ENCODE measurements around the gene WDR45B.
A peak's percentile ranks its signal among the peaks of the same experiment; 100 is the strongest.

Gene WDR45B

DNA sequence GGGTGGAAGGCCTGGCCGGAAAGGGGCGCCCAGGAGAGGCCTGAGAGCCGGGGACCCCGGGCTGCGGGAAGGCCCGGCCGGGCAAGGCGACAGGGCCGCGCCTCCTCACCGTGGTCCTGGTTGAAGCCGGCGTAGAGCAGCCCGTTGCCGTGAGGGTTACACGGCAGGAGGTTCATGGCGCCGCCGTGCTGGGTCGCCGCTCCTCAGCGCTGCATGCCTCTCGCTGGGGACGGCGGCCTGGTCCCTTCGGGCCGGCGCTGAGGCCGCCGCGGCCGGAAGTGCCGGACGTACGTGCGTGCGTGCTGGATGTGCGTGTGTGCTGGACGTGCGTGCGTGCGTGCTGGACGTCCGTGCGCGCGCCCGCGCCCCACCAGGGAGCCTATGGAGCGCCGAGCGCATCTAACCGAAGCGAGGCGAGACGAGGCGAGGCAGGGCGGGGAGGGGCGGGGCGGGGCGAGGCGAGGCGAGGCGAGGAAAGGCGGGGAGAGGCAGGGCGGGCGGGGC is at the start of gene WDR45B:
WDR45B (minus strand) TSS at position 280 of the 504 bp plus-strand sequence; CDS start at position 176, 104 bp downstream.
- DNase-seq, result peak; percentile 30 to 98 (median 93)

DNA sequence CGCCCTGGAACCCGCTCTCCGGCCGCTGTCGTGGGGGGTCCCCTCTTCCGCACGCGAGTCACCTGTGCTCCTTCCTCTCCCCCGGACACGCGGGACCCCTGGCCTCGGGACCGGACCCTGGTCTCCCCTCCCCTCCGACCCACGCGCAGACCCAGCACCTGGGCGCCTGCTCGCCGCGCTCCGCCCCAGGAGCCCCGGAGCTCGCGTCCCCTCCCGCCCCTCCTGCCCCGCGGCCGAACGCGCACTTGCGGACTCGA is 49.5 kb upstream of the WDR45B start:
- no peak for DNase-seq

DNA sequence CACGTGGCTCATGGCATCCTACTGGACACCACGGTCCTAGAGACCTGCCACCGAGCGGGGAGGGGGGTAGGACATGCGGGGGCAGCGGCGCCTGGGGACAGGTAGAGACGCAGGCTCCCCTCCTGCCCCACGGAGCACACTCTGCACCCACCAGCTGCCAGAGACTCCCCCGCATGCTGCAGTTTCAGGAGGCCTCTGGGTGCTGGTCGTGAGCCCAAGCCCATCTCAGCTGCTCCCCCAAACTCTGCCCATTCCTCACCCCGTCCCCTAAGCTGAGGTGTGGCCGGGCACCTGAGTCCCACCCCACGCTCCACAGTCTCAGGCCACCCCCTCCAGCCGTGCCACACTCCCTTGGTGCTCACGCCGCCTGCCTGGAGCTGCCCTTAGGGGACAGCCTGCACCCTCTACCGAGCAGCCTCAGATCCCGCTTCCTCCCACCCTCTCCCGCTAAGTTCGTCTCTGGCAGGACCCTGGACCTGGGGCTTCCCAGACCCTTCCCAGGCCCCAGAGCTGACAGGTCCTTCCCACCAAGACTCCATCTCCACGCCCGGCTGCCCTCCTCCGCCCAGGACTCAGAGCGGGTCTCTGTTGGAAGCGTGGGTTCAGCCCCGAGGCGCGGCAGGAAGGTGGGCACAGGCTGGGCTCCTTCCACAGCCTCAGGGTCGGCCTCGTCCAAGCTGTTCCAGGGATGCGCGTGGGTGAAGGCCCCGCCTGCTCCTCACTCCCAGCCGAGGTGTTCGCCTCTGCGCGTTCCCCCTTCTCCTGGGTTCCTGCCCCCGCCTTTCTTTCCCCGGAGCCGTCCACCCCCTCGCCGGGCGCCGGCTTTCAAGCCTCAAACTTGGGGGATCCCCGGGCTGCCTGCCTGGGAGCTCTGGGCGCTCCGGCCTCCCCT is 48.9 kb upstream of the WDR45B start:
- peak in 6 of 56 donors; percentile 18 to 57 (median 50) for DNase-seq

DNA sequence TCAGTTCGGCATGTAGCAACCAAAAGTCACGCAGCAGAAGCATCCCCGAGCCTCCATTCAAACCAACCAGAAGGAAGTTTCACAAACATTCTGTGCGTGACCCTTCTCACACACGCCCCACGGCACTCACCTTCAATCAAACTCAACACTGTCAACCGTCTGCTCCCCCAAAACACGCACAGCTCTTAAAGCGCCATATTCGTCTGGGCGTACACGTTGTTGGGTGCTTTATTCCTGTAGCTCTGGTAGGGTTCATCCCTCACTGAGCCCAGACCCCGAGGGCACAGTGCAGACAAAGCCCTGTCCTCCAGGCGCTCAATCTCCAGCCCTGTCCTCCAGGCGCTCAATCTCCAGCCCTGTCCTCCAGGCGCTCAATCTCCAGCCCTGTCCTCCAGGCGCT is 48.0 kb upstream of the WDR45B start:
- no peak for DNase-seq

DNA sequence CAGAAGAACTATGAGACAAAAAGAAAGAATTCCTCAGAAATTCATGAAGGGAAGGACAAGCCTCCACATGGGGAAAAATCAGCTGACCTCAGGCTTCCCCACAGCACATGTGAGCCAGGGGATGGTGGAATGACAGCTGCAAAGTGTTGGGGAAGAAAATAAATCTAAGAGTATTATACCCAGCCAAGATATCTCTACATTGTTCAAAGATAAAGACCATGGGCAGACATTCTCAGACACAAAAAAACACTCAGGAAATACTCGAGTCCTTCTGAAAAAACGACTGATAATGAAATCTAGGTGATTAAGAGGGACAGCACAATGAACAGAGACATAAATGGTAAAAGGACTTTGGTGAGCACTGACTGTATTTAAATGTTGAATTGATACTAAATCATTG is 46.4 kb upstream of the WDR45B start:
- DNase-seq, result no peak

DNA sequence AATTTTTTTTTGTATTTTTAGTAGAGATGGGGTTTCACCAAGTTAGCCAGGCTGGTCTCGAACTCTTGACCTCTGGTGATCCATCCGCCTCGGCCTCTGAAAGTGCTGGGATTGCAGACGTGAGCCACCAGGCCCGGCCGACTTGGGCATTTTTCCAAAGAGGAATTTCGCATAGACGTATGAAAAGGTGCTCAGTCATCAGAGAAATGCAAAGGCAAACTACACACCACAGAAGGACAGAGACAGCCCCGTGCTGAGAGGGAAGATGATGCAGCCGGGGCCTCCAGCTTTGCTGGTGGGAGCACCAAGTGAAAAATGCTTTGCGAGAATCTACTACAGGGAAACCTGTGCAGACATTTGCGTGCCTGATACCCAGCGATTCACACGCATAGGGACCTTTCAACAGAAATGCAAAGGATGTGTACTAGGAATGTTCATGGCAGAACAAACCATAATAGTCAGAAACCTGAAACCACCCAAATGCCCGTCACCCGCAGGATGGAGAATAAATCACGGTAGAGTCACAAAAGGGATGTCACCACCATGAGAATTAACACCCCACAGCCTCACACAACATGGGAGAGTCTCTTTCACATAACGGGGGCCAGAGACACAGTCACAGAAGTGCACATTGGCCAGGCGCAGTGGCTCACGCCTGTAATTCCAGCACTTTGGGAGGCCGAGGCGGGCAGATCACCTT is 45.1 kb upstream of the WDR45B start:
- no peak for DNase-seq

DNA sequence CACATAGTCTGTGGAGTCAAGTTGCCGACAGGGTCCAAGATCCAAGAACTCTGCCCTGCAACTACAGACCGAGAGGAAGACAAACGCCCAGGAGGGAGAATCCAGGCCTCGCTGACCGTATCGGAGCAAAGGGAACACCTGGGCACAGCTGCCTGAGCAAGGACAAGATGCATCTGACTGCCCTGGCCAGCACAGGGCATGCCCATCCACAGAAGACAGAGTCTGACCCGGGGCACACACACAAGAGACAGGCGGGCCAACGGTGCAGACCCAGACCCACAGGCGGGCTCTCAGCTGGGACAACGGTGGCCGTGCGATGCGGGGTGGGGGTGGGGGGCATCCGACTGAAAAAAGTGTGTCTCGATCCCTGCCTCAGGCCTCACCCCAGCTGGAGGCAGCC is 44.0 kb upstream of the WDR45B start:
- DNase-seq, result no peak

DNA sequence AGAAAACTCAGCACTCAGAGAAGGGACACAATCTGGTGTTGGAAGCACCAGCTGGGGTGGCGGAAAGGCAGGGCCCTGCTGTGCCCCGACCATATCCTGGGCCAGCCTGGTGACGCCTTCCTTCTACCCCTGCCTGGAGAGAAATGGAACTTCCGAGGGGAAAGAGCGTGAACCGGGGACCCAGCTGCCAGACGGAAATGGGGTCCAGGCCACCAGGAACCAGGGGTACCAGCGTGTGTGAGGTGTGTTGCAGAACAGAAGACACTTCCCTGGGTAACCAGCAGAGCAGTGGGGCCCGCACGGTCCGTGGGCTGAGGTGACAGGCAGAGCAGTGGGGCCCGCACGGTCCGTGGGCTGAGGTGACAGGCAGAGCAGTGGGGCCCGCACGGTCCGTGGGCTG is 43.5 kb upstream of the WDR45B start:
- DNase-seq, result no peak

DNA sequence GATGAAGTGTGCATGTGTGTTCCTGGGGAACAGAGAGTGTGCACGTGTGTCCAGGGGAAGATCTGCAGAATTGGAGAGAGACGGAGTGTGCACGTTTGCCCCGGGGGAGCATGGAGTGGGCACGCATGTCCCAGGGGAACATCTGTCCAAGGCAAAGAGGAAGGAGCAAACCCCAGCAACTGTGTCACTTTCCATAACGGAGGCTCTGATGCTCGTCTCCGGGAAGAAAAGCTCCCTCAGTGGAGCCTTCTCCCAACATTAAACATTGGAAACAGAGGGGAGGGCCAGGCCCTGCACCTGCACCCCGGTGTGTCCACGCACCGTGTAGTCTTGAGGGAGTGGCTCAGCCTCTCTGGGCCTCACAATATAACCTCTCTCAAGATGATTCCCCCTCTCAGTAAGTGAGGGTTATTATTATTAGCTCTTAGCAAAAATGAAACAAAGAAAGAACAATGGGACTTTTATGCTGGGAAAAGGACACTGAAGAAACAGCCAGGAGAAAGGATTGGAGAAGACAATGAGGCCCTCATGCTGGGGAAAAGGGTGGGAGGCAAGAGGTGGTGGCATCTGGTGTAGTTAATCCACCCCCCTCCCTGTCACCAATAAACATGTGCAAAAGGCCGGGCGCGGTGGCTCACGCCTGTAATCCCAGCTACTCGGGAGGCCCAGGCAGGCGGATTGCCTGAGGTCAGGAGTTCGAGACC is 42.7 kb upstream of the WDR45B start:
- DNase-seq, result peak in 36 of 56 donors; percentile 15 to 80 (median 50)

DNA sequence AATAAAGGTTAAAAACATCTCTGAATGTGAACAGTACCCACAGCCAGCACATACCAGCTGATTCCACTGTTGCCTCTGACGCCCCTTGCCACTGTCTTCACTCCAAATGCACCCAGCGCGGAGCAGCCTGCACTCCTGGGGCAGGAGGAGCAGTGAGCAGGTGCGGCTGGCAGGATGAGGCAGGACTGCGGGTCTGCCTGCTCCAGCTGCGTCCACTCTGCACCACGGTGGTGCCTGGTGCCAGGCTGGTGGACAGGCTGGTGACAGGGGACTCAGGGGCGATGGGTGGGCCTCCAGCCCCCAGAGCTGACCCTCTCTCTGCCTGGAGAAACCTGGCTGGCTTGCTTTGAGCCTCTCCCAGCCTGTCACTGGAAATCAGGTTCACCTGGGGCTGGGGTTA is 40.8 kb upstream of the WDR45B start:
- DNase-seq, result peak in 1 of 56 donors; percentile 30

DNA sequence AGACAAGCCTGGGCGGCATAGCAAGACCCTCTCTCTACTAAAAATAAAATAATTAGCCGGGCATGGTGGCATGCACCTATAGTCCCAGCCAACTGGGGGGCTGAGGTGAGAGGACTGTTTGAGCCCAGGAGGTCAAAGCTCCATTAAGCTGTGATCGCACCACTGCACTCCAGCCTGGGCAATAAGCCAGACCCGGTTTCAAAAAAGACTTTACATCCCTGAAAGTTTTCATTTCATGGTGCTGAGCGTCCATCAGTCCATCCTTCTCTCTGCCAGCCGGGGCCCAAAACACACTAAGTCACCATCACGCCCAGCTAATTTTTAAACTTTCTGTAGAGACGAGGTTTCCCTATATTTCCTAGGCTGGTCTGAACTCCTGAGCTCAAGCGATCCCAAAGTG is 39.6 kb upstream of the WDR45B start:
- no peak for DNase-seq

DNA sequence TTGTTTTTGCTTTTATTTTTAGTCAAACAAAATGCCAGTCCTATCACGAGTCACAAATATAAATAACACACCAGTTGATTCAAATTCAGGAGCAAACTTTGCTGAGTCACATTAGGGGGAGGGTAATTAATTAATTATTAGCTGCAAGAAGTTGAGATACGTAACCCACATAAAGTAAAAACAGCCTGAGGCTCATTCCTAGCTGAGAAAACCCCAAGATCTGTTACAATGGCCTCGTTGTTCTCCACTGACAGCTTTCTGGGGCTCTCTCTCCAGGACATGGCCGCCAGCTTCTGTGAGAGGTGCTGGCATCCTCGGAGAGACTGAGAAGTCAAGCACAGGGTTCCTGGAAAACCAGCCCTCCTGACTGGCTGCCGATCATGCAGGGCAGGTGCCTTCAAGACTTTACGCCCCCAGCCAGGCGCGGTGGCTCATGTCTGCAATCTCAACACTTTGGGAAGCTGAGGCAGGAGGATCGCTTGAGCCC is 39.2 kb upstream of the WDR45B start:
- DNase-seq, result peak in 29 of 56 donors; percentile 23 to 75 (median 44)

DNA sequence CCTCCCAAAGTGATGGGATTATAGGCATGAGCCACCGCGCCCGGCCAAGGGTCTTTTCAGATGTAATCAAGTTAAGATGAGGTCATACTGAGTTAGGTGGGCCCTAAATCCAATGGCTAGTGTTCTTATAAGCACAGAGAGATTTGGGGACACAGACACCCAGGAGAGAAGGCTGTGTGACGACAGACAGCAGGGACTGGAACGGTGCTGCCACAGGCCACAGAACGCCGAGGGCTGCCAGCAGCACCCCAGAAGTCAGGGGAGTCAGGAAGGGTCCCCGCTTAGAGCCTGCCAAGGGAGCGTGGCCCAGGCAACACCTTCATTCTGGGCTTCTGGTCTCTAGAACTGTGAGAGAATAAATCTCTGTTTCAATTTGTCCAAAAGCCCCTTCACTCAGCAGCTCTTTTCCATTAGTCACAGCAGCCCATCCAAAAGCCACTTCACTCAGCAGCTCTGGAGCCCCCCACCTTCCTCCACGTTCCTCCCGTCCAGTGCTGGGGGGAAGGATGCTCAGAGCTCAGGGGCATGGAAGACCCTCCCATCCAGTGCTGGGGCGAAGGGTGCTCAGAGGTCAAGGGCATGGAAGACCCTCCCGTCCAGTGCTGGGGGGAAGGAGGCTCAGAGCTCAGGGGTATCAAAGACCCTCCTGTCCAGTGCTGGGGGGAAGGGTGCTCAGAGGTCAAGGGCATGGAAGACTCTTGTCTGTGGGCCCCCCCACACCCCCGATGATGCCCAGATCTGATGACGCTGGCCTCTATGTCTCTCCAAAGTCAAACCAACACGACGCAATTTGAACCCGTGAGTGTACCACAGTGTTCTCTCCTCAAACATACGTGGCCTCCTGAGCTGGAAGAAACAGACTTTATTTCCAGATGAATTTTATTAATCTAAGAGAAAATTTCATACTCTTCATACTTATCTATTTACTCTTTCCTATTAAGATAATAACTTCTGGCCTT is 38.4 kb upstream of the WDR45B start:
- DNase-seq, result no peak

DNA sequence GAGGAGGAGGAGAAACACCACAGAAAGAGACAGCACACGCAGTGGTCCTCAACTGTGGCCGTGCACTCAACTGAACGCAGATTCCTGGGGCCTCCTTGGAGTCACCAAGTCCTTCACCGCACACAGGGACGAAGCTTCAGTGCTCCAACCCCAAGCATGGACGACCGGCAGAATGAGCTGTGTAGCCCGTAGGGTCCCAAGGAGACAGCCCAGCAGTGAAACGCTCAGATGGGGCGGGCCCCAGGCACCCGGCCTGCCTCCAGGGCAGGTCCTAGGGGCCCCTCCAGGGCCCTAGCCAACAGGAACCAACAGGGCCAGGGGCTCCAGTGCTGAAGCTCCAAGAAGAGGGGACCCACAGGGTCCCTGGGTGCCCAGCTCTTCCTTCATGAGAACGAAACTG is 37.0 kb upstream of the WDR45B start:
- no peak for DNase-seq

DNA sequence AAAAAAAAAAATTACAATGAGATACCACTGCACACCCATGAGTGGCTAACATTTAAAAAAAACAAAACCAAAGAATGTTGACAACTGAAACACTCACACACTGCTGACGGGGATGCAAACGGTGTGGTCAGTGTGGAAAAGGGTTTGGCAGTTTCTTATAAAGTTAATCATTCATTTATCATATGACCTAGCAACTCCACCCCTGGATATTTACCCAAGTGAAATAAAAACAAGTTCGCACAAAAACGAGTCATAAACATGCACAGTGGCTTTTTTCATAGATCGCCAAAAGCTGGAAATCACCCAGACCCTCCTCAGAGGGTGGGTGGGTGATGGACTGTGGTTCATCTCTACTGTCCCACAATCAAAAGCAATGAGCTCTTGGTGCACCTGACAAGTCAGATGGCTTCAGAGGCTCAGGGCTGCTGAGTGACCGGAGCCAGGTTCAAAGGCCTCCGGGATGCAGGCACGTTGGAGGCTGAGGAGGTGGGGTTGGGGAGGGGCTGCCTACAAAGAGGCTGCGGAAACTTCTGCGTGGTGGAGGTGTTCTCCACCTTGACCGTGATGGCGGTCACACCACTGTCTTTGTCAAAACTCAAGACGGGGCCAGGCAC is 36.1 kb upstream of the WDR45B start:
- no peak for DNase-seq

DNA sequence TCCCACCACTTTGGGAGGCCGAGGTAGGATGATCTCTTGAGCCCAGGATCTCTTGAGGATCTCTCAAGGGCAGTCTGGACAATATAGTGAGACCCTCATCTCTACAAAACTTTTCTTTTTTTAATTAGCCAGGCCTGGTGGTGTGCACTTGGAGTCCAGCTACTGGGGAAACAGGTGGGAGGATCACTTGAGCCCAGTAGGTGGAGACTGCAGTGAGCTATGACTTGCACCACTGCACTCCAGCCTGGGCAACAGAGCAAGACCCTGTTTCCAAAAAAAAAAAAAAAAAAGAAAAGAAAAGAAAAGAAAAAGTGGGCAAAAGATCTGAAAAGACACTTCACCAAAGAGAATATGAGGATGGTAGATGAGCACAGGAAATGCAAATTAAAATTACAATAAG is 35.3 kb upstream of the WDR45B start:
- no peak for DNase-seq

DNA sequence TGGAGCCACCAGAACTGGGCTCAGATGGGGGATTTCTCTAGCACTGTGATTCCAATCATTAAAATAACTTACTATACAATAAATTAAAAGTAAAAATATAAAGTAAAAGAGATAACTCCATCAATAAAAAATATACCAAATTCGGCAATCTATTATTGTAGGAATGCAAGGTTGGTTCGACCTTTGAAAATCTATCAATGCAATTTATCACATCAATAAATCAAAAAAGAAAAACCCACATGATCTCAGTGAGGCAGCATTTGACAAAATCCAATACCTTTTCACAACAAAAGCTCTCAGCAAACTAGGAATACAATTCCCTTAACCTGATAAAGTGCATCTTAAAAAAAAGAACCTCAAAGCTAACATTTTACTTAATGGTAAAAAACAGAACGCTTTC is 33.3 kb upstream of the WDR45B start:
- DNase-seq, result no peak

DNA sequence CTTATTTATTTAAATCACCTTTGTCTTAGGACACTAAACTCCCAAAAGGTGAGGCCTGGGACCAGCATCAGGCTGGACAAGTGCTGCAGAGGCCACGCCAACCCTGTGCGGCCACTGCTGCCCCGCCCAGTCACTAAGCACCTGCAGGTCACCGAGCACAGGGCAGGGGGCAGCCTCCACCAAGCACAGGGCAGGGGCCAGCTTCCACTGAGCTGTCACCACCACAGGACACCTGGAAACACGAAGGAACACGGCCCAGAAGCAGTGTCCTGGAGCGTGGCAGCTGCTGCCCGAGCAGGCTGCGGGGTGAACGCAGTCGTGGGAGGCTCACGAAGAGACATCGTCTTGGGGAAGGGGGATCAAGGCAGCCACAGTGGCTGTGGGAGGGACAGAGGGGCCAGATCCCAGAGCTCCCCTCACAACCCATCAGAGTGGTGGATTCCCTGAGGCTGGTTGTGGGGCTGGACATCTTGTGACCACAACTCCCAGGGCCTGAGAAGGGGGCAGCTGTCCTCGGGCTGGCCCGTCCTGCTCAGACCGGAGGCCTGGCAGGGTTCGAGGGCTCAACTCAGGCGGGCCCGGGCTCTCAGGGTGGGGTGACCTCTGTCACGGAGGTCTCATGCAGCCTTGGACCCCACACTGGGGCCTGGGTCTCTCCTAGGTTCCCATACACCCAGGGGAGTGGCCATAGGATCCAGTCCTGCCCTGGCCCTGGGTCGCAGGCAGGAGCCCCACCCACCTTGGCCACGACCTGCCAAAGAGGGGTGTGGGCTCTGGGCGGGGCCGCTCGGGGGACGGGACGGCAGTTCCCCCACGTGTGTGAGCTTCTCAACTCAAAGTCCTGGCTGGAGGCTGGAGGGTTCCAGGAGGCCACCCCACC is 31.6 kb upstream of the WDR45B start:
- no peak for DNase-seq

DNA sequence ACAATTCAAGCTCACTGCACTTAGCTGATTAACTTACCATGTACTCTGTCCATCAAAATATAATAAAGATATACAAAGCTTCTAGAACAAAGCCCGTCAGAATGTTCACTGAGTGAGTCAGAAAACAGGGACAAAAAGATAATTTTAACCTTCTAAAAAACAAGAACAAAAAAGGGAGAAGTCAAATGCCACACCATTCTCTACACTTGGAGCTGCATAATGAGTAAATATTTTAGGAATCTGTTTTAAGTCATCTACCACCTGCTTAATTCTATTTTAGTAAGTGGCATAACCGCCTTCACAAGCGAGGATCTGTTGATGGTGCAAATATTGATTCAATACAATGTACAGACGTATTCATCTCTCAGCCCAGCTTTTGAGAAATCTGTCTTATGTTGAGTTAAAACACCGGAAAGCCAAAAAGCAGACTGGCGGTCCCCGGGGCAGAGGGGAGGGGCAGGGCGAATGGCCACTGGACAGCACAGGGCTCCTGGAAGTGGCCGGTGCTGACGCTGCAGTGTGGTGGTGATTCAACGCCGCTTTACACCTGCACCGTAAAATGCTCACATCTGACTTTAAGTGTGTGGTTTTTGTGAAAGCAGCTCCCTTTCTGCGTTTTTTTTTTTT is 30.1 kb upstream of the WDR45B start:
- peak in 3 of 56 donors; percentile 13 to 18 (median 16) for DNase-seq
